K562 treated with DMSO at 1 percent for 24 hours (cell line): ENCODE results near the gene VNN1. TPM values are rescaled to one million over a fixed set of nuclear protein-coding genes. Genes with fewer than 3 reads are reported as not detected.

Experiments
- total RNA-seq: library from RNA; unstranded; fragments of 300-600 nt; gene quantifications from 2 replicates; pipeline ENCODE4 v1.2.3, GENCODE V29; 2022; ENCODE audit warnings: low read depth; ENCODE audit not compliant: insufficient read depth

VNN1 gene
- not detected in 2 replicates for total RNA-seq

GRCh38 chr6:132713352-132714134, at the start of gene VNN1:
Gene VNN1, minus strand, starts transcription at chr6:132714055. Its CDS starts 20 bp downstream, at chr6:132714035.

DNA sequence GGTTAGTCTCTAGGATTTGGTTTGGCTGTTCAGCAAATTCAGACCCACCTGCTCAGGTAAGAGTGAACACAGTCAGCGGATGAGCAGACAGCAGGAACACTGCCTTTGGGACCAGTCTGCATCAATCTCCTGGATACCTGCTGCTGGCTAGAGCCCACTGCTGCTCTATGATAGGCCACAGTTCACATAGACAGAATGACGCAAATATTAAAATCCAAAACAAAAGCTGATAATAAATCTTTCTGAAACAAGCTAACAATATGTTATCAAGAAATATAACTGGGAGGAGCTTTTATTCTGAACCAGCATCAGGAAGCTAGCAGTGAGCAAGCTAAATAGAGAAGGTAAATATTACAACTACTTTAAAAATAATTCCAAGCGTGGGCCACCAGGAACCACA, 54.8 kb downstream of the VNN1 start, which contains the start of gene TAAR1:
TAAR1 (minus strand) TSS at position 101 of the 400 bp plus-strand sequence. CDS start 13,179 bp downstream, outside the sequence.

Other genes starting within 250 kb of the VNN1 start
- gene STX7, start 200.9 kb downstream of the VNN1 start, total RNA-seq = 19.6 and 20.1 TPM in 2 replicates
- not detected in 2 replicates for gene TAAR9, start 175.8 kb downstream of the VNN1 start, total RNA-seq
- gene TAAR8, start 161.4 kb downstream of the VNN1 start, total RNA-seq = not detected in 2 replicates
- gene TAAR6, start 143.7 kb downstream of the VNN1 start, total RNA-seq = not detected in 2 replicates
- gene TAAR5, start 124.3 kb downstream of the VNN1 start, total RNA-seq = not detected in 2 replicates
- gene TAAR2, start 89.8 kb downstream of the VNN1 start, total RNA-seq = not detected in 2 replicates
- gene TAAR1, start 54.9 kb downstream of the VNN1 start, total RNA-seq = not detected in 2 replicates
- gene VNN2, start 43.8 kb upstream of the VNN1 start, total RNA-seq = 0.45 and 1.9 TPM in 2 replicates
- 9.5 and 11.7 TPM in 2 replicates for gene SLC18B1, start 84.6 kb upstream of the VNN1 start, total RNA-seq
- gene RPS12, start 100.5 kb upstream of the VNN1 start, total RNA-seq = 5,388 and 5,658 TPM in 2 replicates